GM12878 (cell line): ENCODE results near the gene DIDO1. TPM values are rescaled to one million over a fixed set of nuclear protein-coding genes. Genes with fewer than 3 reads are reported as not detected.

ENCODE experiments used
- ATAC-seq: fragments of 200-7000 bp; cut with Tn5 transposase; 3 replicates; pipeline ENCODE4 v1.9.1; 2020; ENCODE audit warnings: mild to moderate bottlenecking, moderate library complexity
- BruUV-seq: library from RNA; stranded (reverse); fragments of 400-500 nt; replicated peaks from 2 replicates; lab custom pipeline; 2021; lab: Mats Ljungman, UMichigan
- CTCF ChIA-PET: fragments of 300-600 bp; sonication (Branson Sonifier 250); formaldehyde crosslinking; extraction: SDS; loops from one replicate; lab custom pipeline; 2021; ENCODE audit warnings: inconsistent platforms; lab: Yijun Ruan, JAX
- POLR2A ChIA-PET: fragments of 350-600 bp; formaldehyde crosslinking; extraction: SDS; loops from one replicate; lab custom pipeline; 2021; ENCODE audit warnings: inconsistent platforms; lab: Charles Lee
- RAD21 ChIA-PET: fragments of 300-600 bp; sonication (Branson Sonifier 250); formaldehyde crosslinking; loops from one replicate; lab custom pipeline; 2023; ENCODE audit warnings: antibody characterized with exemption; ENCODE audit not compliant: unreplicated experiment; lab: Charles Lee
- SMC1A ChIA-PET: fragments of 300-600 bp; sonication (Branson Sonifier 250); formaldehyde crosslinking; loops from one replicate; lab custom pipeline; 2023; ENCODE audit not compliant: unreplicated experiment, uncharacterized antibody; lab: Charles Lee
- DNase-seq: peaks from one replicate; pipeline ENCODE4 v3.0.0-alpha.2; 2011; ENCODE audit warnings: low read depth, low spot score
- FAIRE-seq: peaks from 3 replicates; lab custom pipeline; 2011; peaks lifted over from hg19 to GRCh38; lab: Jason Lieb, UNC
- H2AFZ ChIP-seq: 2 replicates; pipeline ENCODE4 v1.6.0; 2011; ENCODE audit warnings: low read depth, low read length, control low read depth; ENCODE audit not compliant: control insufficient read depth
- H3K27ac ChIP-seq: 2 replicates; pipeline ENCODE4 v1.5.1; 2011; ENCODE audit warnings: control low read depth; ENCODE audit not compliant: control insufficient read depth, insufficient read depth
- H3K27me3 ChIP-seq, 2 experiments: replicated peaks in 1 of 2; 2 replicates each; pipeline versions ENCODE4 v1.6.0 to v1.6.1; 2011; ENCODE audit warnings: low read length in 1 of 2; ENCODE audit not compliant: control insufficient read depth in 2 of 2, insufficient read depth in 2 of 2
- H3K36me3 ChIP-seq, 2 experiments: 2 replicates each; pipeline ENCODE4 v1.5.1; 2011; ENCODE audit warnings: low read length in 1 of 2; ENCODE audit not compliant: control insufficient read depth in 2 of 2, insufficient read depth in 2 of 2
- H3K4me1 ChIP-seq: 2 replicates; pipeline ENCODE4 v1.6.1; 2011; ENCODE audit warnings: mild to moderate bottlenecking, low read length, moderate library complexity, mixed read lengths; ENCODE audit not compliant: control insufficient read depth, insufficient read depth
- H3K4me2 ChIP-seq: 2 replicates; pipeline ENCODE4 v1.6.0; 2011; ENCODE audit warnings: control low read depth; ENCODE audit not compliant: control insufficient read depth, insufficient read depth
- H3K4me3 ChIP-seq: fragments of 200-600 bp; sonication (generic); 2 replicates; pipeline ENCODE4 v1.5.1; 2016
- H3K79me2 ChIP-seq: 2 replicates; pipeline ENCODE4 v1.6.0; 2011; ENCODE audit warnings: low read length; ENCODE audit not compliant: control insufficient read depth, insufficient read depth
- H3K9ac ChIP-seq: 2 replicates; pipeline ENCODE4 v1.8.0; 2011; ENCODE audit warnings: low read length, control low read depth, mixed read lengths; ENCODE audit not compliant: control insufficient read depth, insufficient read depth
- H3K9me3 ChIP-seq: replicated peaks from 3 replicates; pipeline ENCODE4 v1.5.1; 2011; ENCODE audit warnings: mild to moderate bottlenecking, low read length; ENCODE audit not compliant: control insufficient read depth, insufficient read depth
- H4K20me1 ChIP-seq: 2 replicates; pipeline ENCODE4 v1.6.0; 2011; ENCODE audit not compliant: control insufficient read depth, insufficient read depth
- CREB1 ChIP-seq: IDR thresholded peaks from 2 replicates; pipeline ENCODE4 v1.6.1; 2012; ENCODE audit warnings: low read depth, mild to moderate bottlenecking, inconsistent platforms
- GATAD2B ChIP-seq: fragments of 450-650 bp; conservative IDR thresholded peaks from 2 replicates; pipeline ENCODE4 v1.6.1; 2017; ENCODE audit warnings: low read depth, mild to moderate bottlenecking, moderate library complexity
- HDAC6 ChIP-seq: fragments of 200-600 bp; sonication (generic); IDR thresholded peaks from one replicate; pipeline ENCODE4 v1.8.0; 2017; ENCODE audit warnings: antibody characterized with exemption; ENCODE audit not compliant: unreplicated experiment
- PRDM15 ChIP-seq: fragments of 450-650 bp; formaldehyde crosslinking; IDR thresholded peaks from 2 replicates; pipeline ENCODE4 v1.4.0; 2020; ENCODE audit warnings: mild to moderate bottlenecking, moderate library complexity
- ZNF217 ChIP-seq: fragments of 450-650 bp; IDR thresholded peaks from 2 replicates; pipeline ENCODE4 v1.6.1; 2017; ENCODE audit warnings: antibody characterized with exemption, mild to moderate bottlenecking
- ZNF622 ChIP-seq: fragments of 450-650 bp; IDR thresholded peaks from 2 replicates; pipeline ENCODE4 v1.6.1; 2017; ENCODE audit warnings: mild to moderate bottlenecking, inconsistent platforms
- WGBS: methylation state at CpG from one replicate; pipeline ENCODE4 v1.1.6; 2016; ENCODE audit warnings: low lambda C conversion rate; ENCODE audit not compliant: insufficient replicate concordance, insufficient coverage; ENCODE audit errors: missing lambda C conversion rate; 5-methylcytosine and 5-hydroxymethylcytosine counted together
- in situ Hi-C: fragments of 300-500 bp; cut with MboI; formaldehyde crosslinking; loops from 9 replicates; pipeline ENCODE4 v1.14.3; 2018; ENCODE audit warnings: mixed read lengths
- intact Hi-C: fragments of 100-400 bp; cut with micrococcal nuclease; formaldehyde crosslinking; loops from one replicate; pipeline ENCODE4 v1.14.2; 2022; ENCODE audit not compliant: unreplicated experiment
- polyA plus RNA-seq, 11 experiments: library from polyadenylated mRNA; depleted of rRNA in 4 of 11; unstranded in 6 of 11; stranded (reverse) in 5 of 11; fragments of >200 nt; fragmentation: Nextera tagmentation in 4 of 11; fragmentation: Illumina TruSeq in 1 of 11; extraction: Ambion mirVana in 4 of 11; extraction: Trizol in 1 of 11; gene quantifications; 1 replicate in 1 of 11; 2 replicates in 10 of 11; pipeline versions ENCODE4 v1.2.1 to v1.2.3, GENCODE V29; 2011 to 2016; ENCODE audit warnings: inconsistent platforms in 2 of 11, missing spikeins in 2 of 11, low read depth in 1 of 11
- total RNA-seq, 4 experiments: library from RNA; depleted of rRNA in 3 of 4; stranded (reverse); fragments of >200 nt in 3 of 4; fragmentation: Illumina TruSeq in 1 of 4; extraction: Trizol in 1 of 4; gene quantifications; 2 replicates each; pipeline versions ENCODE4 v1.2.1 to v1.2.3, GENCODE V29; 2013 to 2021
- TF ChIP-seq, protein P1 (sequence below): fragments of 450-650 bp; IDR thresholded peaks from 2 replicates; pipeline ENCODE4 v1.6.1; 2017; ENCODE audit warnings: mild to moderate bottlenecking, moderate library complexity

Gene DIDO1
- total and polyA plus RNA-seq, 10 of the 15 experiments (the other 5 are each of a cell fraction or from before 2014, with no cell fraction given) = 5.5 to 56.4 (median 38.4) TPM

GRCh38 chr20:62906209-62906608, 20.1 kb downstream of the DIDO1 start:
- Histone ChIP-seq H3K36me3 (peaks cover 48 to 55% of the 10 kb centered on the region in 2 experiments), H3K9me3 (no peaks in the 10 kb centered on the region), H3K4me2 (no peak overlapping the region), H3K27me3 (no peaks in the 10 kb centered on the region), H4K20me1 (peaks cover 3% of the 10 kb centered on the region; the same call in 1 of the 2 replicates), H3K27ac (no peak overlapping the region), H3K79me2 (no peaks in the 10 kb centered on the region; the same call in 1 of the 2 replicates), H3K4me1 (peaks cover under 1% of the 10 kb centered on the region; the same call in 1 of the 2 replicates), H3K4me3 (no peak overlapping the region), H2AFZ (no peak overlapping the region), H3K9ac (no peak overlapping the region)
- ChIA-PET RAD21 (no interaction called here), SMC1A (no interaction called here), POLR2A (no interaction called here), CTCF (interaction anchor here (2.4 kb wide), 1 partner anchor 14 kb away, joined by 12 read pairs; no protein-coding TSS in a partner anchor)
- in situ Hi-C loops = no loop called here
- FAIRE-seq (no peak), DNase-seq (no peak), ATAC-seq (no peak)
- no TSS peak for BruUV-seq
- TF ChIP-seq, protein P1, sequence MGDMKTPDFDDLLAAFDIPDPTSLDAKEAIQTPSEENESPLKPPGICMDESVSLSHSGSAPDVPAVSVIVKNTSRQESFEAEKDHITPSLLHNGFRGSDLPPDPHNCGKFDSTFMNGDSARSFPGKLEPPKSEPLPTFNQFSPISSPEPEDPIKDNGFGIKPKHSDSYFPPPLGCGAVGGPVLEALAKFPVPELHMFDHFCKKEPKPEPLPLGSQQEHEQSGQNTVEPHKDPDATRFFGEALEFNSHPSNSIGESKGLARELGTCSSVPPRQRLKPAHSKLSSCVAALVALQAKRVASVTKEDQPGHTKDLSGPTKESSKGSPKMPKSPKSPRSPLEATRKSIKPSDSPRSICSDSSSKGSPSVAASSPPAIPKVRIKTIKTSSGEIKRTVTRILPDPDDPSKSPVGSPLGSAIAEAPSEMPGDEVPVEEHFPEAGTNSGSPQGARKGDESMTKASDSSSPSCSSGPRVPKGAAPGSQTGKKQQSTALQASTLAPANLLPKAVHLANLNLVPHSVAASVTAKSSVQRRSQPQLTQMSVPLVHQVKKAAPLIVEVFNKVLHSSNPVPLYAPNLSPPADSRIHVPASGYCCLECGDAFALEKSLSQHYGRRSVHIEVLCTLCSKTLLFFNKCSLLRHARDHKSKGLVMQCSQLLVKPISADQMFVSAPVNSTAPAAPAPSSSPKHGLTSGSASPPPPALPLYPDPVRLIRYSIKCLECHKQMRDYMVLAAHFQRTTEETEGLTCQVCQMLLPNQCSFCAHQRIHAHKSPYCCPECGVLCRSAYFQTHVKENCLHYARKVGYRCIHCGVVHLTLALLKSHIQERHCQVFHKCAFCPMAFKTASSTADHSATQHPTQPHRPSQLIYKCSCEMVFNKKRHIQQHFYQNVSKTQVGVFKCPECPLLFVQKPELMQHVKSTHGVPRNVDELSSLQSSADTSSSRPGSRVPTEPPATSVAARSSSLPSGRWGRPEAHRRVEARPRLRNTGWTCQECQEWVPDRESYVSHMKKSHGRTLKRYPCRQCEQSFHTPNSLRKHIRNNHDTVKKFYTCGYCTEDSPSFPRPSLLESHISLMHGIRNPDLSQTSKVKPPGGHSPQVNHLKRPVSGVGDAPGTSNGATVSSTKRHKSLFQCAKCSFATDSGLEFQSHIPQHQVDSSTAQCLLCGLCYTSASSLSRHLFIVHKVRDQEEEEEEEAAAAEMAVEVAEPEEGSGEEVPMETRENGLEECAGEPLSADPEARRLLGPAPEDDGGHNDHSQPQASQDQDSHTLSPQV = no peak
- TF ChIP-seq PRDM15 (CRISPR knock-in tag) = no peak
- TF ChIP-seq ZNF622 = no peak
- no peak for TF ChIP-seq ZNF217
- no peak for TF ChIP-seq GATAD2B
- TF ChIP-seq HDAC6 = no peak
- TF ChIP-seq CREB1 = no peak
- intact Hi-C loops = no loop called here
- WGBS = 99% methylated on average over 16 of the region's 16 CpGs
